ENCODE measurements around the gene MYO16.

- TF ChIP-seq CTCF (IDR thresholded peaks at IDR 0.05) (no peak), POLR2A (IDR thresholded peaks at IDR 0.05) (no peak), EP300 (IDR thresholded peaks at IDR 0.05) (no peak)
Observed at GRCh38 chr13:109198585-109198984, 569.2 kb downstream of the MYO16 start.

Data from ovary (tissue), 3 donors.